Panc1 (cell line): ENCODE data around the gene FA2H. TPM values are rescaled to one million over a fixed set of nuclear protein-coding genes. Genes with fewer than 3 reads are reported as not detected.

ENCODE experiments used
- ATAC-seq: fragments of 200-7000 bp; cut with Tn5 transposase; 2 replicates; pipeline ENCODE4 v1.9.1; 2020; ENCODE audit warnings: mild to moderate bottlenecking, moderate library complexity
- BruUV-seq: library from RNA; stranded (reverse); fragments of 400-500 nt; replicated peaks from 2 replicates; lab custom pipeline; 2021; lab: Mats Ljungman, UMichigan
- CTCF ChIA-PET: fragments of 300-600 bp; sonication (Branson Sonifier 250); formaldehyde crosslinking; loops from one replicate; lab custom pipeline; 2022; ENCODE audit warnings: antibody characterized with exemption; lab: Charles Lee
- POLR2A ChIA-PET: fragments of 300-600 bp; sonication (Branson Sonifier 250); formaldehyde crosslinking; loops from one replicate; lab custom pipeline; 2022; ENCODE audit warnings: antibody characterized with exemption; lab: Charles Lee
- DNase-seq: peaks from one replicate; pipeline ENCODE4 v3.0.0-alpha.2; 2010; ENCODE audit warnings: low read depth, low spot score
- H3K27ac ChIP-seq: 2 replicates; pipeline ENCODE4 v1.5.1; 2011; ENCODE audit warnings: mild to moderate bottlenecking, low read length, inconsistent platforms
- H3K27me3 ChIP-seq: fragments of 200-500 bp; sonication (Bioruptor generic); 2 replicates; pipeline ENCODE4 v1.6.0; 2014; ENCODE audit warnings: low read length, inconsistent platforms; ENCODE audit not compliant: control insufficient read depth, insufficient read depth
- H3K36me3 ChIP-seq: fragments of 200-500 bp; sonication (Bioruptor generic); 2 replicates; pipeline ENCODE4 v1.5.1; 2014; ENCODE audit warnings: inconsistent platforms, mild to moderate bottlenecking, low read length, moderate library complexity; ENCODE audit not compliant: control insufficient read depth, insufficient read depth
- H3K4me1 ChIP-seq: 2 replicates; pipeline ENCODE4 v1.5.1; 2011; ENCODE audit warnings: inconsistent platforms, mild to moderate bottlenecking, low read length, moderate library complexity; ENCODE audit not compliant: control insufficient read depth, insufficient read depth
- H3K4me3 ChIP-seq, 2 experiments: 2 replicates each; pipeline ENCODE4 v1.5.1; 2011 to 2012; ENCODE audit warnings: low read depth in 2 of 2, low read length in 2 of 2, mild to moderate bottlenecking in 2 of 2, inconsistent platforms in 1 of 2, moderate library complexity in 1 of 2
- H3K9me3 ChIP-seq: fragments of 200-500 bp; sonication (Bioruptor generic); 2 replicates; pipeline ENCODE4 v1.5.1; 2014; ENCODE audit warnings: low read depth, mild to moderate bottlenecking, inconsistent platforms, low read length, moderate library complexity; ENCODE audit not compliant: control insufficient read depth, insufficient read depth
- POLR2AphosphoS5 ChIP-seq: IDR thresholded peaks from 2 replicates; pipeline ENCODE4 v1.6.1; 2012; ENCODE audit warnings: mild to moderate bottlenecking, low read depth, low read length, moderate library complexity
- SIN3A ChIP-seq: IDR thresholded peaks from 2 replicates; pipeline ENCODE4 v1.6.1; 2012; ENCODE audit warnings: low read depth, mild to moderate bottlenecking, low read length, moderate library complexity, borderline replicate concordance; ENCODE audit not compliant: insufficient read depth
- TCF7L2 ChIP-seq: IDR thresholded peaks from 2 replicates; pipeline ENCODE4 v1.6.1; 2011; ENCODE audit warnings: mild to moderate bottlenecking, low read depth, low read length, inconsistent platforms
- in situ Hi-C: cut with HindIII; loops from 2 replicates; pipeline ENCODE4 v1.10.0; 2016; ENCODE audit warnings: low sequenced_read_pairs, low pct_unique_long_range_greater_than_20kb
- intact Hi-C: fragments of 100-400 bp; cut with micrococcal nuclease; formaldehyde crosslinking; loops from one replicate; pipeline ENCODE4 v1.10.0; 2022; ENCODE audit not compliant: unreplicated experiment
- total RNA-seq: library from RNA; stranded (reverse); gene quantifications from one replicate; pipeline ENCODE4 v1.2.1, GENCODE V29; 2021; ENCODE audit not compliant: unreplicated experiment
- TF ChIP-seq, protein P1 (sequence below): fragments of 450-650 bp; IDR thresholded peaks from 2 replicates; pipeline ENCODE4 v1.5.1; 2017; ENCODE audit warnings: mild to moderate bottlenecking
- TF ChIP-seq, protein P2 (sequence below), 2 experiments: IDR thresholded peaks; 2 replicates each; pipeline ENCODE4 v1.6.1; 2011 to 2012; ENCODE audit warnings: low read depth in 2 of 2, control low read depth in 1 of 2, low read length in 1 of 2, mild to moderate bottlenecking in 1 of 2, moderate library complexity in 1 of 2; ENCODE audit not compliant: insufficient read depth in 1 of 2

Gene FA2H
- total RNA-seq, 1 experiment from 2014 or later, result 0.15 TPM

DNA sequence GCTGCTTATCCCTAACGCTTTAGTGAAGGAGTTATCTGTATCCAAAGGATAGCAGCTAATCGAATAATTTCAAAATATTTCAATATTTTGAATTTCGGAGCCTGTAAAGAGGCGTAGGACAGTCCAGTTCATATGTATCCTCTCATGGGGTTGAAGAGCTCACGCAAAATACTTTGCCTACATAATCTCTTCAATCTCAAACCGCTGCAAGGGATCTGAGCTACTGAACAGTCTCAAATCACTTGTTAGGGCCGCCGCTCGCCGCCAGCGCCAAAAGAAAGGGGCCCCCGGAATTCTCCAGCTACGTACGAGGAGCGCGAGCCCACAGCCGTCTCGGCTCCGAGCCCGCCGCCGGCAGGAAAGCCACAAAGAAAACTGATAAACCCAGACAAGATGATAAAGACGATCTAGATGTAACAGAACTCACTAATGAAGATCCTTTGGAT is 107.3 kb downstream of the FA2H start:
- DNase-seq (peak; percentile 5), ATAC-seq (no peak)
- ChIA-PET POLR2A (interaction anchor here (0.5 to 0.9 kb wide), 5 partner anchors 32 to 384 kb away, joined by 3 to 13 read pairs (median 5); partner anchors contain the start of gene WDR59), CTCF (interaction anchor here (1.4 kb wide), 1 partner anchor 25 kb away, joined by 4 read pairs; no protein-coding TSS in a partner anchor)
- H3K27ac ChIP-seq, result peak overlapping the region; percentile 93
- intact Hi-C loops (no loop called here), in situ Hi-C loops (no loop called here)
- TF ChIP-seq POLR2AphosphoS5 (no peak), SIN3A (no peak), TCF7L2 (no peak)
- TF ChIP-seq, protein P1, sequence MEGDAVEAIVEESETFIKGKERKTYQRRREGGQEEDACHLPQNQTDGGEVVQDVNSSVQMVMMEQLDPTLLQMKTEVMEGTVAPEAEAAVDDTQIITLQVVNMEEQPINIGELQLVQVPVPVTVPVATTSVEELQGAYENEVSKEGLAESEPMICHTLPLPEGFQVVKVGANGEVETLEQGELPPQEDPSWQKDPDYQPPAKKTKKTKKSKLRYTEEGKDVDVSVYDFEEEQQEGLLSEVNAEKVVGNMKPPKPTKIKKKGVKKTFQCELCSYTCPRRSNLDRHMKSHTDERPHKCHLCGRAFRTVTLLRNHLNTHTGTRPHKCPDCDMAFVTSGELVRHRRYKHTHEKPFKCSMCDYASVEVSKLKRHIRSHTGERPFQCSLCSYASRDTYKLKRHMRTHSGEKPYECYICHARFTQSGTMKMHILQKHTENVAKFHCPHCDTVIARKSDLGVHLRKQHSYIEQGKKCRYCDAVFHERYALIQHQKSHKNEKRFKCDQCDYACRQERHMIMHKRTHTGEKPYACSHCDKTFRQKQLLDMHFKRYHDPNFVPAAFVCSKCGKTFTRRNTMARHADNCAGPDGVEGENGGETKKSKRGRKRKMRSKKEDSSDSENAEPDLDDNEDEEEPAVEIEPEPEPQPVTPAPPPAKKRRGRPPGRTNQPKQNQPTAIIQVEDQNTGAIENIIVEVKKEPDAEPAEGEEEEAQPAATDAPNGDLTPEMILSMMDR, result no peak
- TF ChIP-seq, protein P2, sequence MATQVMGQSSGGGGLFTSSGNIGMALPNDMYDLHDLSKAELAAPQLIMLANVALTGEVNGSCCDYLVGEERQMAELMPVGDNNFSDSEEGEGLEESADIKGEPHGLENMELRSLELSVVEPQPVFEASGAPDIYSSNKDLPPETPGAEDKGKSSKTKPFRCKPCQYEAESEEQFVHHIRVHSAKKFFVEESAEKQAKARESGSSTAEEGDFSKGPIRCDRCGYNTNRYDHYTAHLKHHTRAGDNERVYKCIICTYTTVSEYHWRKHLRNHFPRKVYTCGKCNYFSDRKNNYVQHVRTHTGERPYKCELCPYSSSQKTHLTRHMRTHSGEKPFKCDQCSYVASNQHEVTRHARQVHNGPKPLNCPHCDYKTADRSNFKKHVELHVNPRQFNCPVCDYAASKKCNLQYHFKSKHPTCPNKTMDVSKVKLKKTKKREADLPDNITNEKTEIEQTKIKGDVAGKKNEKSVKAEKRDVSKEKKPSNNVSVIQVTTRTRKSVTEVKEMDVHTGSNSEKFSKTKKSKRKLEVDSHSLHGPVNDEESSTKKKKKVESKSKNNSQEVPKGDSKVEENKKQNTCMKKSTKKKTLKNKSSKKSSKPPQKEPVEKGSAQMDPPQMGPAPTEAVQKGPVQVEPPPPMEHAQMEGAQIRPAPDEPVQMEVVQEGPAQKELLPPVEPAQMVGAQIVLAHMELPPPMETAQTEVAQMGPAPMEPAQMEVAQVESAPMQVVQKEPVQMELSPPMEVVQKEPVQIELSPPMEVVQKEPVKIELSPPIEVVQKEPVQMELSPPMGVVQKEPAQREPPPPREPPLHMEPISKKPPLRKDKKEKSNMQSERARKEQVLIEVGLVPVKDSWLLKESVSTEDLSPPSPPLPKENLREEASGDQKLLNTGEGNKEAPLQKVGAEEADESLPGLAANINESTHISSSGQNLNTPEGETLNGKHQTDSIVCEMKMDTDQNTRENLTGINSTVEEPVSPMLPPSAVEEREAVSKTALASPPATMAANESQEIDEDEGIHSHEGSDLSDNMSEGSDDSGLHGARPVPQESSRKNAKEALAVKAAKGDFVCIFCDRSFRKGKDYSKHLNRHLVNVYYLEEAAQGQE (IDR thresholded peaks at IDR 0.05; ENCODE audit: insufficient read depth in 1 of 2, low read depth in 2 of 2, low read length in 1 of 2), result no peak
- no peaks in the 10 kb centered on the region for H3K27me3 ChIP-seq
- peaks cover 13% of the 10 kb centered on the region for H3K36me3 ChIP-seq
- no peaks in the 10 kb centered on the region; the same call in 1 of the 2 replicates for H3K4me1 ChIP-seq
- peak overlapping the region; percentile 80 to 84 for H3K4me3 ChIP-seq
- no peaks in the 10 kb centered on the region for H3K9me3 ChIP-seq
- TSS peak; percentile 96 for BruUV-seq

DNA sequence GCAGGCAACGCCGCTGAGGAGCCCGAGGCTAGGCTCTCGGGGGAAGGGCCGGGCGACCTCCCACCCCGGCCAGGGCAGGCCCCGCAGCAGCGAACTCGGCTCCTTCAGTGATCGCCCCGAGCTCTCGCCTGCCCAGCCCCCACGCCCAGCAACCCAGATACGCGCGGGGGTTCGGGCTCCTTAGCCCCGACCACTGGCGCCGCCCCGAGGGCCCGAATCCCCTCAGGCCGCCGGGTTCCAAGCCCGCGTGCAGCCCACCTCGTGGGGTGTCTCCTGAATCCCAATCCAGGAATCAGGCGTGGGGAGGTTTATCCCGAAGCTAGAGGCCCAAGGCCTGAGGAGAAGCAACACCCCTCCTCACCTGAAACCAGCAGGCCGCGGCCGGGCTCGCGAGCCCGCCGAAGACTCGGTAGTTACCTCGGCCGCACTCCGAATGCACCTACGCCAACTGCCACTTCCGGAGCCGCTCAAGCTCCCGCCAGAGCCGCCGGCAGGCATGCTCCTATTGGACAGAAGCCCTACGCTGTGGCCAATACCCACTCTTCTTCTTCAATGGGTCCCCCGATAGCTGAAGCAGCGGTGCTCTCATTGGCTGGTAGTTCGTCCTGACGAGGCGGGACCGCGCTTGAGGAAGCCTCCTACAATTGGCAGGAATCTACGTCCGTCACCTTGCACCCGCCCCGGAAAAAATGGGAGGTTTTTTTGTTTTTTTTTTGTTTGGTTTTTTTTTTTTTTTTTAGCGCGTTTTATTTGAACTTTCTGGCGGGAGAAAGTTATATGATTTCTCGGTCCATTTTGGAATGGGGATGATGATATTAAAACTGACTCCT is 108.0 kb downstream of the FA2H start, which contains the start of gene RFWD3:
RFWD3 (minus strand) TSS at position 453 of the 830 bp plus-strand sequence. CDS start 5,428 bp downstream, outside the sequence.
- ATAC-seq, result peak; percentile 100
- intact Hi-C loops, result no loop called here
- peak; percentile 81 for DNase-seq
- peak; percentile 83 for TF ChIP-seq POLR2AphosphoS5
- TF ChIP-seq TCF7L2, result no peak
- peak; percentile 77; the same call in 1 of the 2 replicates for TF ChIP-seq SIN3A
- Histone ChIP-seq H3K27me3 (no peaks in the 10 kb centered on the region), H3K27ac (peak within 1 kb of the TSS; percentile 93), H3K4me1 (no peaks in the 10 kb centered on the region; the same call in 1 of the 2 replicates), H3K36me3 (peaks cover 20% of the 10 kb centered on the region), H3K9me3 (no peaks in the 10 kb centered on the region), H3K4me3 (peak within 1 kb of the TSS; percentile 80 to 84)
- POLR2A ChIA-PET, result interaction anchor here (0.5 to 0.9 kb wide), 7 partner anchors 30 to 384 kb away, joined by 3 to 17 read pairs (median 5); partner anchors contain the start of gene WDR59
- BruUV-seq, result no TSS peak
- in situ Hi-C loops, result no loop called here
- CTCF ChIA-PET, result interaction anchor here (1.4 kb wide), 1 partner anchor 25 kb away, joined by 4 read pairs; no protein-coding TSS in a partner anchor
